ENCODE data around the gene NOTCH2.
A peak's percentile ranks its signal among the peaks of the same experiment; 100 is the strongest.
"Not testable (repeated sequence)": the region's sequence is repeated elsewhere in the genome, so short reads cannot be mapped to it uniquely, and the experiment has no call there.

NOTCH2 gene

DNA sequence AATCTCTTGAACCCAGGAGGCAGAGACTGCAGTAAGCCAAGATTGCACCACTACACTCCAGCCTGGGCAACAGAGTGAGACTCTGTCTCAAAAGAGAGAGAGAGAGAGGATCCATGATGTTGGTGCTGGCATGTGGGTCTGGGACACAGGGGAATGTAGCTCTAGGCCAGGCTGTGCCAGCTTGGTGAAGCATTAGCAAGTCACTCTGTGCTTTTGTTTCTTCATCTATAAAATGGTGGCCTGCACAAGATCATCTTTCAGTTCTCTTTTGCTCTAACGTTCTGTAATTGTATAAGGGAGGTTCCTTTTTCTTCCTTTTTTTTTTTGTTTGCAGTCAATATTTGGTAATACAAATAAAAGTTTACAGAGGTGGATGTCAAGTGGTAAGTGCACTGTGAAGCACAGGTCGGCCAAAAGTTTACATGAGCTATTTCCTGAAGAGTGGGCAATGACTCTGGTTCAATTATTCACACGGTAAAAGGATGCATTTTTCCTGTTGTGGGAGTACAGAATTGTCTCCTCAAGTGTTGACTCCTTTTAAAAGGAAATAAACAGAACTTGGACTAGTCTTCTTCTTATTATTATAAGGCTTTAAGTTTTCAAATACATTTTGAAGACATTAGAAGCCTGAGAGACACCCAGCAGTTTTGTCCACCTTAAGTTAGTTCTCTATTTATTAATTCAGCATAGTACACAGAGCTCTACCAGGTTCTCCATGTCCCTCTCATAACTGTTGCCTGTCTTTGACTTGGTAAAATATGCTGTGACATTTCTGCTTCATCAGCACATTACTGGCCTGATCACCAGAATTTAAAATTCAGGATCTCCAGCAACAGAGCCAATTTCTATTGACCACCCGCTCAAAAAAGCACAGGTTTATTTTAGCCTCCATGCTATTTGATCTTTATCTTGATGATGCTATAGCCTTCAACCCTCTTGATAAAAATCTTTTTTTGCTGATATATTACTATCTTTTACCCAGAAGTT is 23.1 kb upstream of the NOTCH2 start:
- H3K27ac ChIP-seq (ENCODE audit: low read depth, low read length); H4K20me1 ChIP-seq (ENCODE audit: control insufficient read depth, insufficient read depth, low read depth, low read length); H3K79me2 ChIP-seq (ENCODE audit: control insufficient read depth, low read length); H3K27me3 ChIP-seq (ENCODE audit: control insufficient read depth, low read length); H3K4me1 ChIP-seq (ENCODE audit: control insufficient read depth, low read length); H3F3A ChIP-seq (ENCODE audit: control insufficient read depth, insufficient read depth); H3K9me3 ChIP-seq (ENCODE audit: control insufficient read depth, insufficient read depth, low read length); H3K4me3 ChIP-seq (ENCODE audit: low read length); H3K36me3 ChIP-seq (ENCODE audit: control insufficient read depth, low read length); H3K4me2 ChIP-seq (ENCODE audit: low read length); H3K9me2 ChIP-seq (replicated peaks; ENCODE audit: control insufficient read depth, low read length): not testable (repeated sequence)

- H3K4me3 ChIP-seq (ENCODE audit: low read length); H3K9me2 ChIP-seq (replicated peaks; ENCODE audit: control insufficient read depth, low read length); H3K27ac ChIP-seq (ENCODE audit: low read depth, low read length); H3K36me3 ChIP-seq (ENCODE audit: control insufficient read depth, low read length); H3K4me2 ChIP-seq (ENCODE audit: low read length); H4K20me1 ChIP-seq (ENCODE audit: control insufficient read depth, insufficient read depth, low read depth, low read length); H3K4me1 ChIP-seq (ENCODE audit: control insufficient read depth, low read length); H3K9me3 ChIP-seq (ENCODE audit: control insufficient read depth, insufficient read depth, low read length); H3K27me3 ChIP-seq (ENCODE audit: control insufficient read depth, low read length); H3F3A ChIP-seq (ENCODE audit: control insufficient read depth, insufficient read depth); H3K79me2 ChIP-seq (ENCODE audit: control insufficient read depth, low read length): not testable (repeated sequence)
Observed at GRCh38 chr1:120090830-120091229, 21.4 kb upstream of the NOTCH2 start.

GRCh38 chr1:120087959-120088358 is 18.5 kb upstream of the NOTCH2 start:
- not testable (repeated sequence) for H3K9me3 ChIP-seq (ENCODE audit: control insufficient read depth, insufficient read depth, low read length); H3K36me3 ChIP-seq (ENCODE audit: control insufficient read depth, low read length); H3K4me2 ChIP-seq (ENCODE audit: low read length); H3K27me3 ChIP-seq (ENCODE audit: control insufficient read depth, low read length); H4K20me1 ChIP-seq (ENCODE audit: control insufficient read depth, insufficient read depth, low read depth, low read length); H3K4me3 ChIP-seq (ENCODE audit: low read length); H3F3A ChIP-seq (ENCODE audit: control insufficient read depth, insufficient read depth); H3K79me2 ChIP-seq (ENCODE audit: control insufficient read depth, low read length); H3K4me1 ChIP-seq (ENCODE audit: control insufficient read depth, low read length); H3K27ac ChIP-seq (ENCODE audit: low read depth, low read length); H3K9me2 ChIP-seq (replicated peaks; ENCODE audit: control insufficient read depth, low read length)

GRCh38 chr1:120069920-120070214 is 405 bp upstream of the NOTCH2 start:
- H3K4me2 ChIP-seq (ENCODE audit: low read length) = not testable (repeated sequence)

GRCh38 chr1:120068683-120069066 is 787 bp downstream of the NOTCH2 start:
- not testable (repeated sequence) for H4K20me1 ChIP-seq (ENCODE audit: control insufficient read depth, insufficient read depth, low read depth, low read length); H3K36me3 ChIP-seq (ENCODE audit: control insufficient read depth, low read length); H3K9me2 ChIP-seq (replicated peaks; ENCODE audit: control insufficient read depth, low read length); H3K79me2 ChIP-seq (ENCODE audit: control insufficient read depth, low read length); H3K9me3 ChIP-seq (ENCODE audit: control insufficient read depth, insufficient read depth, low read length); H3K4me1 ChIP-seq (ENCODE audit: control insufficient read depth, low read length); H3K27me3 ChIP-seq (ENCODE audit: control insufficient read depth, low read length); H3F3A ChIP-seq (ENCODE audit: control insufficient read depth, insufficient read depth); H3K27ac ChIP-seq (ENCODE audit: low read depth, low read length)
- H3K4me3 ChIP-seq (ENCODE audit: low read length) = peak overlapping the region; percentile 52; the same call in 1 of the 2 replicates
- H3K4me2 ChIP-seq (ENCODE audit: low read length) = peak overlapping the region; percentile 52

More at GRCh38 chr1:120069920-120070214, 405 bp upstream of the NOTCH2 start:
- not testable (repeated sequence) for H3K27me3 ChIP-seq (ENCODE audit: control insufficient read depth, low read length); H3K9me2 ChIP-seq (replicated peaks; ENCODE audit: control insufficient read depth, low read length); H3K9me3 ChIP-seq (ENCODE audit: control insufficient read depth, insufficient read depth, low read length); H3K4me1 ChIP-seq (ENCODE audit: control insufficient read depth, low read length); H3K4me3 ChIP-seq (ENCODE audit: low read length); H4K20me1 ChIP-seq (ENCODE audit: control insufficient read depth, insufficient read depth, low read depth, low read length); H3F3A ChIP-seq (ENCODE audit: control insufficient read depth, insufficient read depth); H3K79me2 ChIP-seq (ENCODE audit: control insufficient read depth, low read length); H3K27ac ChIP-seq (ENCODE audit: low read depth, low read length); H3K36me3 ChIP-seq (ENCODE audit: control insufficient read depth, low read length)

DNA sequence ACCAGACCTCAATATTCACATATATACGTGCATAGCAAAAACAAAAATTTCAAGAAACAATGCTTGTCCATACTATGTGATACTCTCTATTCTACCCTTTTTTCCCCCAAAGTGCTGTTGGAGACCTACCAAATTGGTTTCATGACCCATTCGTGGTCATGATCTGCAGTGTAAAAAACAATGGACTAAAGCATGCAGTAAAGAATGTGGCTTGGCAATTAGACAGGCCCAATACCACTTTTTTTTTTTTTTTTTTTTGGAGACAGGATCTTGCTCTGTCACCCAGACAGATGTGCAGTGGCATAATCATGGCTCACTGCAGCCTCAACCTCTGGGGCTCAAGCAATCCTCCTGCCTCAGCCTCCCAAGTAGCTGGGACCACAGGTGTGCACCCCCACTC is 21.3 kb downstream of the NOTCH2 start:
- not testable (repeated sequence) for H3K36me3 ChIP-seq (ENCODE audit: control insufficient read depth, low read length); H3K79me2 ChIP-seq (ENCODE audit: control insufficient read depth, low read length); H3K4me3 ChIP-seq (ENCODE audit: low read length); H3K9me2 ChIP-seq (replicated peaks; ENCODE audit: control insufficient read depth, low read length); H4K20me1 ChIP-seq (ENCODE audit: control insufficient read depth, insufficient read depth, low read depth, low read length); H3K27ac ChIP-seq (ENCODE audit: low read depth, low read length); H3K4me1 ChIP-seq (ENCODE audit: control insufficient read depth, low read length); H3K27me3 ChIP-seq (ENCODE audit: control insufficient read depth, low read length); H3K9me3 ChIP-seq (ENCODE audit: control insufficient read depth, insufficient read depth, low read length); H3F3A ChIP-seq (ENCODE audit: control insufficient read depth, insufficient read depth); H3K4me2 ChIP-seq (ENCODE audit: low read length)

DNA sequence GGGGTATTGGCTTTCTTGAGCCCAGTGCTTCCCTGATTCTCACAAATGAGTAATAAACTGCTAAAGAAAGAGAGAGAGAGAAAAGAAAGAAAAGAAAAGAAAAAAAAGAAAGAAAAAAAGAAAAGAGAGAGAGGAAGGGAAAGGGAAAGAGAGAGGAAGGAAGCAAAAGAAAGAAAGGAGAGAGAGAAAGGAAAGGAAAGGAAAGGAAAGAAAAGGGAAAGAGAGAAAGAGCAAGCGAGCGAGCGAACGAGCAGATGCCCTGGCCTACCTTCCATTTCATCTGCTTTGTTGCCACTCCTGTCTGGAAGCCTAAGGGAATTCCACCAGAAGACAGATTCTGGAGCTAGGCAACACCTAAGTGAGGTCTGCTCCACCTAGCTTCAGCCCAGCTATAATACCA is 27.7 kb downstream of the NOTCH2 start:
- H3K27me3 ChIP-seq (ENCODE audit: control insufficient read depth, low read length); H3K27ac ChIP-seq (ENCODE audit: low read depth, low read length); H3K79me2 ChIP-seq (ENCODE audit: control insufficient read depth, low read length); H3F3A ChIP-seq (ENCODE audit: control insufficient read depth, insufficient read depth); H3K9me2 ChIP-seq (replicated peaks; ENCODE audit: control insufficient read depth, low read length); H3K9me3 ChIP-seq (ENCODE audit: control insufficient read depth, insufficient read depth, low read length); H4K20me1 ChIP-seq (ENCODE audit: control insufficient read depth, insufficient read depth, low read depth, low read length); H3K36me3 ChIP-seq (ENCODE audit: control insufficient read depth, low read length); H3K4me2 ChIP-seq (ENCODE audit: low read length); H3K4me1 ChIP-seq (ENCODE audit: control insufficient read depth, low read length); H3K4me3 ChIP-seq (ENCODE audit: low read length): not testable (repeated sequence)

- not testable (repeated sequence) for H3K79me2 ChIP-seq (ENCODE audit: control insufficient read depth, low read length); H3K9me2 ChIP-seq (replicated peaks; ENCODE audit: control insufficient read depth, low read length); H3K27ac ChIP-seq (ENCODE audit: low read depth, low read length); H4K20me1 ChIP-seq (ENCODE audit: control insufficient read depth, insufficient read depth, low read depth, low read length); H3K4me1 ChIP-seq (ENCODE audit: control insufficient read depth, low read length); H3K4me2 ChIP-seq (ENCODE audit: low read length); H3K4me3 ChIP-seq (ENCODE audit: low read length); H3K36me3 ChIP-seq (ENCODE audit: control insufficient read depth, low read length); H3K27me3 ChIP-seq (ENCODE audit: control insufficient read depth, low read length); H3K9me3 ChIP-seq (ENCODE audit: control insufficient read depth, insufficient read depth, low read length); H3F3A ChIP-seq (ENCODE audit: control insufficient read depth, insufficient read depth)
Observed at GRCh38 chr1:120032253-120032652, 37.2 kb downstream of the NOTCH2 start.
